HL-60 (cell line): ENCODE results near the gene FXYD2.
"Not testable (repeated sequence)": the region's sequence is repeated elsewhere in the genome, so short reads cannot be mapped to it uniquely, and the experiment has no call there.

Experiments used
- DNase-seq, 2 experiments: peaks; one replicate each; pipeline ENCODE4 v3.0.0-alpha.2; 2010 to 2020; ENCODE audit warnings: low read depth in 1 of 2, low spot score in 1 of 2
- H3K27ac ChIP-seq: fragments of 250-450 bp; sonication (Bioruptor Pico); replicated peaks from 2 replicates; pipeline ENCODE4 v1.5.1; 2020; ENCODE audit warnings: mild to moderate bottlenecking, moderate library complexity
- H3K27me3 ChIP-seq: fragments of 250-450 bp; sonication (Bioruptor Pico); 2 replicates; pipeline ENCODE4 v1.5.1; 2021; ENCODE audit warnings: mild to moderate bottlenecking, moderate library complexity; ENCODE audit not compliant: insufficient read depth, poor library complexity, severe bottlenecking
- H3K4me3 ChIP-seq: replicated peaks from 2 replicates; pipeline ENCODE4 v1.5.1; 2011; ENCODE audit warnings: mild to moderate bottlenecking, control low read depth, low read length; ENCODE audit not compliant: insufficient read depth
- GABPA ChIP-seq: IDR thresholded peaks from 2 replicates; pipeline ENCODE4 v1.6.1; 2012; ENCODE audit warnings: low read depth
- POLR2AphosphoS5 ChIP-seq: IDR thresholded peaks from 2 replicates; pipeline ENCODE4 v1.6.1; 2012; ENCODE audit warnings: low read depth
- SPI1 ChIP-seq: IDR thresholded peaks from 2 replicates; pipeline ENCODE4 v1.6.1; 2012; ENCODE audit warnings: low read depth, mild to moderate bottlenecking, borderline replicate concordance
- TF ChIP-seq, protein P1 (sequence below): IDR thresholded peaks from one replicate; pipeline ENCODE4 v1.5.1; 2011; ENCODE audit warnings: low read length, control low read depth, inconsistent platforms; ENCODE audit not compliant: insufficient read depth
- TF ChIP-seq, protein P2 (sequence below): IDR thresholded peaks from 2 replicates; pipeline ENCODE4 v1.6.1; 2012; ENCODE audit warnings: low read depth; ENCODE audit not compliant: insufficient replicate concordance

Gene FXYD2

DNA sequence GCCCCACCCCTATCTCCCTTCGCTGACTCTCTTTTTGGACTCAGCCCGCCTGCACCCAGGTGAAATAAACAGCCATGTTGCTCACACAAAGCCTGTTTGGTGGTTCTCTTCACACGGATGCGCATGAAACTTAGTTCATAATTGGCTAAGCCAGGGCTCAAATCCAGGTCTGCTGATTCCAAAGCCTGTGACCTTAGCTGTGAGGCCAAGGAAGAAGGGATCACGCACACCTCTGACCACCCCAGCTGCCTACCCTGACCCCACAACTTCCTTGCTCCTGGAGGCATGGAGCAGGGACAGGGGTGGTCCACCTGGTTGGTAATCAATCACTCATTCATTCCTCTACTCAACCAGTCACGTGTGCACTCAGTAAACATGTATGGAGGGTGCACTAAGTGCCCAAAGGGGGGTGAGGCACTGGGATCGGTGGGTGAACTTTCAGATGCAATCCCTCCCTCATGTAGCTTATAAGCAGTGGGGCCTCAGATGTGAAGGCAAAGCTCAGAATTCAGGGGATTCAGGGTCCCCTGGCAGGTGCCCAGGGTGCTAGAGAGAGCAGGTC, 10.3 kb downstream of the FXYD2 start:
- no peak for DNase-seq
- TF ChIP-seq, protein P1, sequence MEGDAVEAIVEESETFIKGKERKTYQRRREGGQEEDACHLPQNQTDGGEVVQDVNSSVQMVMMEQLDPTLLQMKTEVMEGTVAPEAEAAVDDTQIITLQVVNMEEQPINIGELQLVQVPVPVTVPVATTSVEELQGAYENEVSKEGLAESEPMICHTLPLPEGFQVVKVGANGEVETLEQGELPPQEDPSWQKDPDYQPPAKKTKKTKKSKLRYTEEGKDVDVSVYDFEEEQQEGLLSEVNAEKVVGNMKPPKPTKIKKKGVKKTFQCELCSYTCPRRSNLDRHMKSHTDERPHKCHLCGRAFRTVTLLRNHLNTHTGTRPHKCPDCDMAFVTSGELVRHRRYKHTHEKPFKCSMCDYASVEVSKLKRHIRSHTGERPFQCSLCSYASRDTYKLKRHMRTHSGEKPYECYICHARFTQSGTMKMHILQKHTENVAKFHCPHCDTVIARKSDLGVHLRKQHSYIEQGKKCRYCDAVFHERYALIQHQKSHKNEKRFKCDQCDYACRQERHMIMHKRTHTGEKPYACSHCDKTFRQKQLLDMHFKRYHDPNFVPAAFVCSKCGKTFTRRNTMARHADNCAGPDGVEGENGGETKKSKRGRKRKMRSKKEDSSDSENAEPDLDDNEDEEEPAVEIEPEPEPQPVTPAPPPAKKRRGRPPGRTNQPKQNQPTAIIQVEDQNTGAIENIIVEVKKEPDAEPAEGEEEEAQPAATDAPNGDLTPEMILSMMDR = no peak
- TF ChIP-seq, protein P2, sequence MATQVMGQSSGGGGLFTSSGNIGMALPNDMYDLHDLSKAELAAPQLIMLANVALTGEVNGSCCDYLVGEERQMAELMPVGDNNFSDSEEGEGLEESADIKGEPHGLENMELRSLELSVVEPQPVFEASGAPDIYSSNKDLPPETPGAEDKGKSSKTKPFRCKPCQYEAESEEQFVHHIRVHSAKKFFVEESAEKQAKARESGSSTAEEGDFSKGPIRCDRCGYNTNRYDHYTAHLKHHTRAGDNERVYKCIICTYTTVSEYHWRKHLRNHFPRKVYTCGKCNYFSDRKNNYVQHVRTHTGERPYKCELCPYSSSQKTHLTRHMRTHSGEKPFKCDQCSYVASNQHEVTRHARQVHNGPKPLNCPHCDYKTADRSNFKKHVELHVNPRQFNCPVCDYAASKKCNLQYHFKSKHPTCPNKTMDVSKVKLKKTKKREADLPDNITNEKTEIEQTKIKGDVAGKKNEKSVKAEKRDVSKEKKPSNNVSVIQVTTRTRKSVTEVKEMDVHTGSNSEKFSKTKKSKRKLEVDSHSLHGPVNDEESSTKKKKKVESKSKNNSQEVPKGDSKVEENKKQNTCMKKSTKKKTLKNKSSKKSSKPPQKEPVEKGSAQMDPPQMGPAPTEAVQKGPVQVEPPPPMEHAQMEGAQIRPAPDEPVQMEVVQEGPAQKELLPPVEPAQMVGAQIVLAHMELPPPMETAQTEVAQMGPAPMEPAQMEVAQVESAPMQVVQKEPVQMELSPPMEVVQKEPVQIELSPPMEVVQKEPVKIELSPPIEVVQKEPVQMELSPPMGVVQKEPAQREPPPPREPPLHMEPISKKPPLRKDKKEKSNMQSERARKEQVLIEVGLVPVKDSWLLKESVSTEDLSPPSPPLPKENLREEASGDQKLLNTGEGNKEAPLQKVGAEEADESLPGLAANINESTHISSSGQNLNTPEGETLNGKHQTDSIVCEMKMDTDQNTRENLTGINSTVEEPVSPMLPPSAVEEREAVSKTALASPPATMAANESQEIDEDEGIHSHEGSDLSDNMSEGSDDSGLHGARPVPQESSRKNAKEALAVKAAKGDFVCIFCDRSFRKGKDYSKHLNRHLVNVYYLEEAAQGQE = no peak
- TF ChIP-seq SPI1 (no peak), GABPA (no peak), POLR2AphosphoS5 (no peak)
- no peaks in the 10 kb centered on the region for H3K27me3 ChIP-seq

DNA sequence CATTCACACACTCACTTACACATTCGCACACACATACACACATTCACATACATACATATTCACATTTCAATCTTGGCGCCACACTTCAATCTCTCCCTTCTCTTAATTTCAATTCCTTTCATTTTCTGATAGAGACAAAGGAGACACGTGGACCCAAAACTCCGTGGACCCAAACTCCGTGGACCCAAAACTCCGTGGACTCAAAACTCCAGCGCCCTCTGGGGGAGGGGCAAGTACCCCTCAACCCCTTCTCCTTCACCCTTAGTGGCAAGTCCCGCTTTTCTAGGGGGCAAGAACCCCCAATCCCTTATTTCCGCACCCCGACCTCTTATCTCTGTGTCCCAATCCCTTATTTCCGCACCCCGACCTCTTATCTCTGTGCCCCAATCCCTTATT, 14.5 kb downstream of the FXYD2 start:
- H3K4me3 ChIP-seq, H3K27me3 ChIP-seq, H3K27ac ChIP-seq, DNase-seq: not testable (repeated sequence)

More for the DNA sequence above, 10.3 kb downstream of the FXYD2 start:
- H3K4me3 ChIP-seq = no peak overlapping the region
- peak overlapping the region; percentile 69 for H3K27ac ChIP-seq

DNA sequence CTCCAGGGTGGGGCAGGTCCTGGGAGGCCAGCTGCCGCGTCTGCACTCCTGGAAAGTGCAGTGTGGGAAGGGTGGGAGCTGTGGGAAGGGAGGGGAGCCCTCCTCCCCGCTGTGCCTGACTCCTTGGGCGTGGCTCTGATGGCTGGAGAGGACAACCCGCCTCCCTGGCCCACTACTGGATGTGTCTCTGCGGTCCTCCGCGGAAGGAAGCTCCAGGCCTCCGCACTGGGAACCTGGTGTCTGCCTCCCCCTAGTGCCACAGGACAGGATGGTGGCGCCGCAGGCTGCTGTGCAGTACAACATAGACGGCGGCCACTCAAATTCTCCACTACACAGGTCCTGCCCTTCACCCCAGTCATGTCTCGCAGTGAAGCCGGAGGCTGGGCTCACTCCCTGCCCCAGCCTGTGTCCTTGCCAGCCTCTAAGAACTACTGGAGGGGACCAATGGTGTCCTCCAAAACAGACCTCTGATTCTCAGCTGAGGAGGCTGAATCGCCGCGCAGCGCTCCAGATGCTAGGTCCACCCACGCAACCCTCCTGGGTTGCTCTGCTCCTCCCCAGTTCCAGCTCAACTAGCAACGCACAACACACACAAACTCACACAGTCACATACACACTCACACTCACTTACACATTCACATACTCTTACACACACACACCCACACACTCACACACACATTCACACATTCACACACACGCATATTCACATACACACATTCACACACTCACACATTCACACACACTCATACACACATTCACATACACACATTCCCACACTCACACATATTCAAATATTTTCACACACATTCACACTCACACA, 15.1 kb downstream of the FXYD2 start:
- DNase-seq = peak in 1 of 2 experiments; percentile 78

More for the DNA sequence above, 15.1 kb downstream of the FXYD2 start:
- Histone ChIP-seq H3K4me3 (no peak overlapping the region), H3K27ac (no peak overlapping the region), H3K27me3 (peaks cover 2% of the 10 kb centered on the region)
- TF ChIP-seq, protein P2 = no peak
- TF ChIP-seq, protein P1 = peak; percentile 61
